GM15510 (cell line): ENCODE data around the gene RPP14.
A peak's percentile ranks its signal among the peaks of the same experiment; 100 is the strongest.

Source experiments
- POLR2A ChIP-seq: IDR thresholded peaks from 3 replicates; pipeline ENCODE4 v1.6.1; 2011; ENCODE audit warnings: borderline replicate concordance; ENCODE audit not compliant: insufficient read length; ENCODE audit errors: extremely low read depth

Gene RPP14

DNA sequence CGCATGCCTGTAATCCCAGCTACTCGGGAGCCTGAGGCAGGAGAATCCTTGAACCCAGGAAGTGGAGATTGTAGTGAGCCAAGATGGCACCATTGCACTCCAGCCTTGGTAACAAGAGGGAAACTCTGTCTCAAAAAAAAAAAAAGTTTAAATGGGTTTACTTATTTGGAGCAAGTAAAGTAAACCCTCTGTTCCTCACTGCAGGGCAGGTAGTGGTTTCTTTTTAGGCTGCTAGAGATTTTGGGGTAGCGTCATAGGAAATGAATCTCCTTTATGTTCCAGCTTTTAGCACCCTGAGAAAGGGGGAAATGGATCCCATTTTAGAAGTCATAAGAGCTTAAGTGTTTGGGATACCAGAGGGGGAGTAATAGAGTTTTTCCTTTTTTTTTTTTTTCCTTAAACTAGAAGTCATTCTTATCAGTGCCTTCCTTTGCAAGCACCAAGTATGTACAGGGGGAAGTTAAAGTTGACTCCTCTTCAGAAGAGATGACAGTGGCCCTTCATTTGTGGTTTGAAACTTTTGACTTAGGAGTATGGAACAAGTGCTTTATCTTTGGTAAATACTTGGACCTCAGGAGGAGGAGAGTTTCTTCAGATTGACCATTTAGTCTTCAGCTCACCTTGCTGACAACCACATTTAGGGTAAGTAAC lies 34.7 kb downstream of the RPP14 start:
- TF ChIP-seq POLR2A = no peak

DNA sequence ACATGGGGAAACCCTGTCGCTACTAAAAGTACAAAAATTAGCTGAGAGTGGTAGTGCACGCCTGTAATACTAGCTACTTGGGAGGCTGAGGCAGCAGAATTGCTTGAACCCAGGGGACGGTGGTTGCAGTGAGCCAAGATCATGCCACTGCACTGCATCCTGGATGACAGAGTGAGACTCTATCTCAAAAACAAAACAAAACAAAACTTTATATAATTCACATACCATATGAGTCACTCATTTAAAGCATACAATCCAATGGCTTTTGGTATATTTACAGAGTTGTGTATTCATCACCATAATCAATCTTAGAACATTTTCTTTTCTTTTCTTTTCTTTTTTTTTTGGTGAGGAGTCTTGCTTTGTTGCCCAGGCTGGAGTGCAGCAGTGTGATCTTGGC lies 35.3 kb downstream of the RPP14 start:
- TF ChIP-seq POLR2A = no peak

DNA sequence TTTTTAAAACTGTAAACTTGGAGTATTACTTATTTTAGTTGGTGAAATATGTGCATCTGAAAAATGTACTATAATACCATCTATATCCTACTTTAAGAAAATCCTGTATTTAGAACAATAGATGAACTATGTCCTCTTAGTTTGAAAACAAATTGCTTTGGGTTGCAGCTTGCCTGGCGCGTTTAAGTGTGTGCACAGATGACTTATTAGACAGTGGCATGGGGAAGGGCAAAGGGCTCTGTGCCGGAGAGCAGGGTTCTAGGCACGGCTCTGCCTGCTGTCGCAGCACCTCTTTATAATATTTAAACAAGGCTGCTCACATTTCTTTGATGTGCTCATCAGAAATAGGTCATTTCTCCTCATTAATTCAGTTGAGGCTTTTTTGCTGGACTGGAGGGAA lies 36.6 kb downstream of the RPP14 start:
- no peak for TF ChIP-seq POLR2A

DNA sequence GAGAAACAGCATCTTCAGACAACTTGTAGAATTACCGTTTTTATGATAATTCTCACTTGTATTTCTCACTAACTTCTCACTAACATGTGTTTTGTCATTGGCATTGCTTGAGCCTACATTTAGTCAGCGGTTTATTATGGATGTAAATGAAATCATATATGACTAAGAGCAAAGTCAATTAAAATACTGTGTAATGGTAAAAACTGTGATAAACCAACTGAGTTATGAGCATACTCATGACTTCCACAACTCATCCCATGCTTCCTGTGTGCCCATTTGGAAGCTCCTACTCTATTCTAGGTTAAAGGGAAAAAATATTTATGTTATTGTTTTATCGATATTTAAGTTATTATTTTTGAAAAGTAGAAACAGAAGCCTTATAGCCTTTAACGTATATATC lies 39.4 kb downstream of the RPP14 start:
- TF ChIP-seq POLR2A = no peak

DNA sequence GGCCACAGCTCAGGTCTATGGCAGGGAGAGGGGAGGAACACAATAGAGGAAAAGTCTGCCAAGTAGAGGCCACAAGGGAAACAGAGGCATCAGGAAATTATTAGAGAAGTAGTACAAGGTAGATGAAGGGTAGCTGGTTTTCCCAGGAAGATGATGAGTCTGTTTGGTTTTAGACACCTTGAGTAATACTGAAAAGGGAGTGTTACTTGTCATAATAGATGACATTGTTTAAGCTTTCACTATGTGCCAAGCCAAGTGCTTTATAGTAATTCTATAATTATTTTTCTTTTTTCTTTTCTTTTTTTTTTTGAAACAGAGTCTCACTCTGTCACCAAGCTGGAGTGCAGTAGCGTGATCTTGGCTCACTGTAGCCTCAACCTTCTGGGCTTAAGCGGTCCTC lies 40.3 kb downstream of the RPP14 start:
- TF ChIP-seq POLR2A = no peak

DNA sequence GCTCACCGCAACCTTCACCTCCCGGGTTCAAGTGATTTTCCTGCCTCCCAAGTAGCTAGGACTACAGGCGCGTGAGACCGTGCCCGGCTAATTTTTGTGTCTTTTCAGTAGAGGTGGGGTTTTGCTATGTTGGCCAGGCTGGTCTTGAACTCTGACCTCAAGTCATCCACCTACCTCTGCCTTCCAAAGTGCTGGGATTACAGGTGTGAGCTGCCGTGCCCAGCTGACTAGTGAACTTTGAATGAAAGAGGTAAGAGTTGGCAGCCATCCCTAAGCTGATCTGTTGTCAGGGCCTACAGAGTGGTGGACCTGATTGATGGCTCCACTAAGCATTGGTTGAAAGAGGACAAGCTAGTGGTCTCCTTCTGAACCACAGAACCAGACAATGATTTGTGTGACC lies 41.9 kb downstream of the RPP14 start:
- TF ChIP-seq POLR2A = no peak

DNA sequence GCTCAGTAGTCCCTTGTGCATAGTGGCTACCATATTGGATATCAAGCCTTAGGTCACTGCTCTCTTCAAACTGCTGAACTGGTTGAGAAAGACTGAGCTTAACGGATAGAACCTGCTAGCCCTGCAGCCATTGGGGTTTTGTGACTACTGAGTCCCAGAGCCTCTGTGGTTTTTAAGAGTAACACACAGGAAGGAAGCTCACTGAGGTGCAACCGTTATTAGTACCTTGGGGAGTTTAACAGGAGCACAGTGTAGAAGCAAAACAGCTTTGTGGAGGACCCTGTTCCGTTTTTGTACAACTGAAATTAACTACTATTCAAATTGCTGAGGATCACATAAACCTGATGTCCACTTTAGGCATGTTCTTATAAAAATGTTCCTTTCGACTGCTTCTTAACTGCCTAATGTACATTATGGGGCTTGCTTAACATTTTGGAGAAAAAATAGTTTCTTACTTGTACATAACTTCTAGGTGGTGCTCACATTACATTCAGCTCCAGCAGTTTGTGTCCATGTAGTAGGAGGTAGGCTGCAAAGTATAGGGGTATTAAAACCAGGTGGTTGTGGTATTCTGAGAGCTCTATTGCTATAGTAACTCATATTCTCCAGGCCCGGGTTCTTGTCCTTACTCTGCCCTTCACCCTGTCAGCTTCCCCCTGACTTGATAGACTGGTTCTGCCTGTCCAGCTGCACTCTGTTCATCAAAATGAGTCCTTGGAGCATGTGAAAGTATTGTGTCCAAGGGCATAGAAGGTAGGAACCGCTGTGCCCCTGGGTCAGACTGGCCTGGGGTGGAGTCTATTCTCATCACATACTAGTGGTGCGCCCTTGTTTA lies 44.0 kb downstream of the RPP14 start:
- peak; percentile 23 for TF ChIP-seq POLR2A

DNA sequence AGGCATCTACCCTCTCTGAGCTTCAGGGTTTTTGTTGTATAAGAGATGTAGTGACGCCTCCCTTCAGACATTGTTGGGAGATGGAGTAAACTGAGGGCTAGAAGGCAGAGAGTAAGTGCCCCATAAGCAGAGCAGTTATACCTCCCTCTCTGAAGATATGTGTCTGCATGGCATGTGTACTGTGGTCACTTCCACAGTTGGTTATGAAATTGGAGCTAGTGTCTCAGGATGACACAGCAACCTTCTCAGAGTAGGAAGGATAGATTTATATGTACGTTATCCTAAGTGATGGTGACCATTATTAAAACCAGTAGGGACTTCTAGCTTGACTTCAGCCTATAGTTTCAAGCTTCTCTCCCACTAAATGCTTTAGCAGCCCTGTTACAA lies 44.6 kb downstream of the RPP14 start:
- TF ChIP-seq POLR2A = no peak

DNA sequence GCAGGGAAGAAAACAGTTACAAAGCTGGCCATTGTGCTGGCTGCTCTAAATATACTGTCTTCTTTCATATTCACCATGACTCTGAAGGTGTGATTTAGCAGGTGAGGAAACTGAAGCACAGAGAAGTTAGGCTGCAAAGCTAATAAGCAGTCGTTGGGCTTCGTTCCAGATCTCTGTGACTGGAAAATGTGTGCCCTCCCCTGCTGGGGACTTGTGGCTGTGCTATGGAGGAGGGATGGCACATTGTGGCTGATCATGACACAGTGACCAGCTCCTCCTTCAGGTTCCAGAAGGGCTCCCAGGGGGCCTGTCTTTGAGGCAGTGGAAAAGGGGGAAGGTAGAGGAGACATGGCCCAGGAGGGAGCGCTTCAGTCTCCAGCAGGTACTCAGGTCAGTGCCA lies 45.9 kb downstream of the RPP14 start:
- TF ChIP-seq POLR2A = no peak

DNA sequence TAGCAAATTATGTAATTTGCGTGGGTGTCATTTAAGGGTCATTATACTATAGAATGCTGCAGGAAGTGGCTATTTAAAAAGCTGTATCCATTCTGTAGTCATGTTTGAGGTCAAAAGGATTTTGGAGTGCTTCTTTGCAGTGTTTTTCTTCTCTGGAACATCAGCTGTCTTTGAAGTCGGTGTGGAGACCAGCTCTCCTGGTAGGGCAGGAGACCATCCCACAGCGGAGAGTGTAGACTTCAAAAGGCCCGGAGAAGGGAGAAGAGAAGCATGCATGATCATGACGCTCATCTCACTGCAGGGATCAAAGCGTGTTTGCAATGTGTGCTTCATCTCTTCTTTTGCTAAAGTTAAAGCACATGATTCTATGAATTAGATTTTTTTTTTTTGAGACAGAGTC lies 46.6 kb downstream of the RPP14 start:
- no peak for TF ChIP-seq POLR2A

DNA sequence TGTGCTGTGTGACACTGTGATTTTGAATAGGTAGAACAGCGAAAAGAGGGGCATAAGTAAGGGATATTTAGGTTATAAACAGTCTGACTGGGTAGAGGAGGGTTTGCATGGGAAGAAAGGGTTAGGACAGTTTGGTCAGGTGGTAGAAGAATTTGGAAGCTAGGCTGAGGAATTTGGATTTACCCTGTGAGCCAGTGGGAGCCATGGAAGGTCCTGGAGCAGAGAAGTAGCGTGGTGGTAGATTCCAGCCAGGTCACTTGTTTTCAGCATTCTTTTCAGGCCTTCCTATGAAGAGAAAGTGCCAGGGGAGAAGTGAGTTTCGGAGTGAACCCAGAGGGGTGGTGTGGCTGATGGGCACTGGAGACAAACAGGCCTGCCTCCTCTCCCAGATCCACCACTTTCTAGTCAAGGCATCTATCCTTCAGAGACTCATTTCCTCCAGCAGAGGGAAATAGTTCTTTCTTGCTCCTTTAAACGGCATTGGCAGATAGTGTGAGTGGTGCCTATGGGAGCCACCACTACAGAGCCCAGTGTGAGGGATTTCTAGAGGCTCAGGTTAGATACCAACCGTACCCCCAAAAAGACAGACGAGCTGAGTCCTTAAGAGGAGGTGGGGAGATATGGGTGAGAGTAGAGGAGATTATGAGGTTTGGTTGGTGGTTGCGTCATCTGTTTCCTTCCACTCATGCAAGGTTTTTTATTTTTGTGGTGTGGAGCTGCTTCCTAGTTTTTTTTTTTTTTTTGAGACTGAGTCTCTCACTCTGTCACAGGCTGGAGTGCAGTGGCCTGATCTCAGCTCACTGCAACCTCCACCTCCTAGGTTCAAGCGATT lies 47.9 kb downstream of the RPP14 start:
- no peak for TF ChIP-seq POLR2A

DNA sequence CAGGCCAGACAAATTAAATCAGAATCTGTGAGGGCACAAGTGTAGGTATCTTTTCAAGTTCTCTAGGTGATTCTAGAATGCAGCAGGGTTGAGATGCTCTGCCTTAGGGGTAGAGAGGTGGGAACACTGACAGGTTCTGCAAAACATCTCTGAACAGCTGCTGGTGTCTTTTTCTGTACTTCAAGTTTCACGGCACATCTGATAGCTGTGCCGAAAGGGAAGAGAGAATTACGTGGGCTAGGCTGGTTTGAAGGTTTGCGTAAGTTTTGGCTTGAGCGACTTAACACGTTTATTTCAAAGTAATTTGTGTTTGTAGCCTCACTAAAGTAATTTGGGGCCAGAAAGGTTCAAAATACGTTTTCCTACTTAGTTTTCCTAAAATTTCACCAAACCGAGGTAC lies 49.1 kb downstream of the RPP14 start:
- no peak for TF ChIP-seq POLR2A

DNA sequence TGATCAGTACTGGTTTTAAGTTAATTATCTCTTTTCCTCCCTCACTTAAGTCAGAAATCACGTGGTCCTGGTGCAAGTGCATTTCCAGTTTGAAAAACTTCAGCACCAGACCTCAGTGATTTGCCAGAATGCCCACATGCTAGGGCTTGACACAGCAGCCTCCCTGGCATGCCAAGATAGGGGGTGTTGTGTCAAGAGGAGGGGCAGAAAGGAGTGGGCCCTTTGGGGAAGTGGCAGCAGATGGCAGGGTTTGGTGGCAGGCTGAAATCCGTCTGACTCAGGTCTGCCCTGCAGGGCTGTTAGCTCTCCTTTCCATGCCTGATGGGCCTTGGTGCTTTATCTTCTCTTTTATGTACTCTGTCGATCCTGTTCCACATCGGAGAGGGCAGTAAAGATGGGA lies 50.0 kb downstream of the RPP14 start:
- no peak for TF ChIP-seq POLR2A

DNA sequence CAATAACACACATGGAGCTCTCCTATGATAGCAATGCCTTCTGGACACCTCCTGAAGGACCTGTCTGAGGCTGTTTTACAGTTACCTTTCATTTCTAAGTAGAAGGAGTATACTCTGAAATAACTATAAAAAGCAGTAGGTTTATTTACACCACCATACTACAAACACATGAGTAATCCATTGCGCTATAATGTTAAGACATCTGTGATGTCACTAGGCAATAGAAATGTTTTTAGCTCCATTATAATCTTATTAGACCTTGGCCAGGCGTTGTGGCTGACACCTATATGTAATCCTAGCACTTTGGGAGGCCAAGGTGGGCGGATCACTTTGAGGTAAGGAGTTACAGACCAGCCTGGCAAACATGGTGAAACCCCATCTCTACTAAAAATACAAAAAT lies 51.4 kb downstream of the RPP14 start:
- no peak for TF ChIP-seq POLR2A

DNA sequence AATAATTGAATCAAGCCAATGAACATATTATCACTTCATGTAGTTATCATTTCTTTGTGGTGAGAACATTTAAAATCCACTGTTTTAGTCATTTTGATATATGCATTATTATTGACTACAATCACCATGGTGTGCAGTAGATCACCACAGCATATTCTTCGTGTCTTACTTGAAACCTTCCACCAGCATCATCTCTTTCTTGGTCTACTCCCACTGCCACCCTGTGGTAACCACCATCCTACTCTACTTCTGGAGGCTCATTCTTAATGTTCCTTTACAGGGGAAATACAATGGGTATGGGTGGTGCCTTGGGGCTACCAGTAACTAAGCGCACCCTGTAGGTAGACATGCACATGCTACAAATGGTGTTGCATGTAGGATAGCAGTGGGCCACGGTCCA lies 52.0 kb downstream of the RPP14 start:
- TF ChIP-seq POLR2A = no peak
